GM21528 (cell line): ENCODE data around the gene PPP1R12C.
"Not testable (repeated sequence)": the region's sequence is repeated elsewhere in the genome, so short reads cannot be mapped to it uniquely, and the experiment has no call there.

Experiments
- ATAC-seq: cut with Tn5 transposase; IDR thresholded peaks from one replicate; pipeline ENCODE4 v1.9.1; 2021; ENCODE audit warnings: mild to moderate bottlenecking, moderate library complexity; ENCODE audit not compliant: unreplicated experiment, low FRiP score

PPP1R12C gene

DNA sequence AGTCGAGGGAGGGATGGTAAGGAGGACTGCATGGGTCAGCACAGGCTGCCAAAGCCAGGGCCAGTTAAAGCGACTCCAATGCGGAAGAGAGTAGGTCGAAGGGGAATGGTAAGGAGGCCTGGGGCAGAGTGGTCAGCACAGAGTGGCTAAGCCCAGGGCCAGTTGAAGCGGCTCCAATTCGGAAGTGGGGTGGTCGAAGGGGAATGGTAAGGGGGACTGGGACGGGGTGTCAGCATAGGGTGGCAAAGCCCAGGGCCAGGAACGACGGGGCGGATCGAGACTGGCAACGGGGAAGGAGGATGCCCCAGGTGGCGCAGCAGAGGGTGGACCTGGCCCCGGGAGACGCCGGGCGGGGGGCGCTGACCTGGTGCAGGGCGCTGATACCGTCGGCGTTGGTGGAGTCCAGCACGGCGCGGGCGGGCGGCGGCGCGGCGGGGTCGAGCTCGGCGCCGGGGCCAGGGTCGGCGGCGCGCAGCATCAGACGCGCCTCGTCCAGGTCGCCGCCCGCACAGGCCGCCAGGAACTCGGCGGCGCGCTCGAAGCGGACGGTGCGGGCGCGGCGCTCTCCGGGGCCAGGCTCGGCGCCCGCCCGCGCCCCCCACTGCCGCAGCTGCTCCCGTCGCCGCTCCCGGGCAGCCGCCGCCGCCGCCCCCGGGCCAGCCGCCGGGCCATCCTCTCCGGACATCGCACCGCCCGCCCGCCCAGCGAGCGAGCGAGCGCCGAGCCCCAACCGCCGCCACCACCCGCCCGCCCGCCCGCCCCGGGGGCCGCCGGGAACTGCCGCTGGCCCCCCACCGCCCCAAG lies at the start of gene PPP1R12C:
Gene PPP1R12C, minus strand, starts transcription at position 779 of the 804 bp plus-strand sequence. Its CDS starts 94 bp downstream, at position 685.
- peak; percentile 14 for ATAC-seq

DNA sequence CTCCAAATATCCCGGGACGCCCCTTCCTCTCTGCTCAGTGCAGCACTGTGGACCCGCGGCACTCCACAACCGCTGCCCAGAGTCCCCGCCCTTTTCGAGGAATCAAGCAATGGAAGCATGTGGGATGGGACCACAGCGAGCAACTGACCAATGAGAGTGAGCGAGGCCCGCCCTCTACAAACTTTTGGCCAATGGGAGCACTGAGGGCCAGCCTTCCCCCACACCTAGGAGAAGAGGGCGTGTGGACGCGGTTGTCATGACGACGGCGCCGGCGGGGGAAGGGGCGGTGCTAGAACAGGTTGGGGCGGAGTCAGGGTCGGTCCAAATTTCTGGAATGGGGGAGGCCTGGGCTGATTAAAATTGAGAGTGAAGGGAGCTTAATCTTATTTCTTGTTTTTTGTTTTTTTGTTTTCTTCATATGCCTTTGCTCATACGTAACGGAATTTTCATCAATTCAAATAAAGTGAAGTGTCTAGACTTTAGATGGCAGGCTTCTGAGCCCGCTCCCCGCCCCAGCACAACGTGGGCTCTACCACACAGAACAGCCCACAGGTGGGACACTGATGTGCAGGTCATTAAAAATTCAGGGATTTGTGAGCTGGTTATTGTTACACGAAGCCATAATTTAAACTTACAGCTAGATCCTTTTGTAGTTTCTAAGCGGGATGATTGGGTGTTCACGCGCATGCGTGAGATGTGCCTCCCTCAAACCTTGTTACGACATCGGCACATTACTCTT lies 49.3 kb upstream of the PPP1R12C start, which contains the start of gene DNAAF3:
Gene DNAAF3, minus strand, starts transcription at position 84 of the 739 bp plus-strand sequence. CDS start 200 bp downstream, outside the sequence.
- peak; percentile 79 for ATAC-seq

DNA sequence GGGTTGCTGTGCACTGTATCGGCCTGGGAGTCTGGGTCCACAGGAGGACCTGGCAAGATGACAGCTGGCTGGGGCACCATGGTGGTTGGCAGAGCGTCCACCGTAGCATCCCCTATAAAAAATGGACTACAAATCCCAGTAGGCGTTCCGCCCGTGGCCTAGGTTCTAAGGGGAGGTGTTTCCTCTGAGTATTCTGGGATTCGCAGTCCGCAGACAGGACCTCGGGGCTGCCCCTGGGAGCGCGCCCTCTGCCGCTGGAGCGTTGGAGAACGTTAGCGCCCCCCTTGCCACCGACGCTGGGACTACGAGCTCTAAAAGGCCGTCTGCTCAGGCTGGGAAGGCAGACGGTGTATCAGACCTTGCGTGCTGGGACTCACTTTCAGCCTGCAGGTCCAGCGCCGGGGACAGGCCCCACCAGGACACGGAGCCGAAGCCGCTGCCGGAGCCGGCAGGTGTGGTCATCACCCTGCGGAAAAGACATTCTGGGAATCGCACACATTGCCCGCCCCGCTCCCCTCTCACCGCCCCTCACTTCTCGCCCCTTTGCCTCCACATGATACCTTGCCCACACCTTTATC lies 48.6 kb upstream of the PPP1R12C start:
- no peak for ATAC-seq

DNA sequence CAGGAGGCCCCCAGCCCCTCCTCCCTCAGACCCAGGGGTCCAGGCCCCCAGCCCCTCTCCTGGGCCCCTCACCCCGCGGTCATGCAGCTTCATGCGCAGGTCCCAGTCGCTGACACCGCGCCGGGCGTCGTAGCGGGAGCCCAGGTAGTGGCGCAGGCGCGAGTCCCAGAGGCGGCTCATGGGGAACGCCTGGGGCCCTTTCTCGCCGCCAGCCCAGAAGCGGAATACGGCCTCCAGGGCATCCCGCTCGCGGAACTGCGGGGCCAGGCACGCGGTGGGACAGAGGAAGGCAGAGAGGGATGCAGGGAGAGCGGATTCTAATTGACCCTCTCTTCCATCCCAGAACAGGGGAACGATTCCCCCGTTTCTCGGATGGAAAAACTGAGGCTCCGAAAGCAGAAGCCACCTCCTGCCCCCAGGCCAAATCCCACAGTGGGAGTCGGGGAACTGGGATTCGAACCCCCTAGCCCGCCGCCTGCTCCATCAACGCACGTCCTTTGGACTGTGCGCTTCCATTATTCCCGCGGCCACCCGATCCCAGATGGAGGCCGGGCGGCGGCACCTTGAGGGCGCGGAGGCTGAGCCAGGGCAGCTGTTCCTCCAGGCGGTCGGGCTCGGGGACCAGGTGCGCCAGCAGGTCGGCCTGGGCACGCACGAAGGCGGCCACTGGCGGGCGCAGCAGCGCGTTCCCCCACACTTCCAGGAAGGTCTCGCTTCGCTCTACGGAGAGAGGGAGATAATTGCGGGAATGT lies 44.3 kb upstream of the PPP1R12C start:
- no peak for ATAC-seq

DNA sequence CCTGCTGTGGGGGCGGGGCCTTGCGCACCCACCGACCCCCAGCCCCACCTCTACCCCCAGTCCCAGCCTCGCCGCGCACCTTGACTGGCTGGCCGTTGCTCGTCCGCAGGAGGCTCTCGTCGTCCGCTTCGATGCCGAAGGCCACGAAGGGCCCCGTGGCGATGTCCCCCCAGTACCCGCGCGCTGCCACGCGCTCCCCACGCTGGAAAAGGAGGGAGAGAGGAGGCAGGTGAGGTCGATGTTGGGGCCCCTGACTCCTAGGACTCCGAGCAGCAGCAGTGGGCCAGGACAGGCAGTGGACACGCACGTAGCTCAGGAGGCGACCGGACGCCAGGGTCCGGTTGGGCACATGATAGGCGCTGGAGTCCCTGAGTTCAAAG lies 43.5 kb upstream of the PPP1R12C start:
- no peak for ATAC-seq

DNA sequence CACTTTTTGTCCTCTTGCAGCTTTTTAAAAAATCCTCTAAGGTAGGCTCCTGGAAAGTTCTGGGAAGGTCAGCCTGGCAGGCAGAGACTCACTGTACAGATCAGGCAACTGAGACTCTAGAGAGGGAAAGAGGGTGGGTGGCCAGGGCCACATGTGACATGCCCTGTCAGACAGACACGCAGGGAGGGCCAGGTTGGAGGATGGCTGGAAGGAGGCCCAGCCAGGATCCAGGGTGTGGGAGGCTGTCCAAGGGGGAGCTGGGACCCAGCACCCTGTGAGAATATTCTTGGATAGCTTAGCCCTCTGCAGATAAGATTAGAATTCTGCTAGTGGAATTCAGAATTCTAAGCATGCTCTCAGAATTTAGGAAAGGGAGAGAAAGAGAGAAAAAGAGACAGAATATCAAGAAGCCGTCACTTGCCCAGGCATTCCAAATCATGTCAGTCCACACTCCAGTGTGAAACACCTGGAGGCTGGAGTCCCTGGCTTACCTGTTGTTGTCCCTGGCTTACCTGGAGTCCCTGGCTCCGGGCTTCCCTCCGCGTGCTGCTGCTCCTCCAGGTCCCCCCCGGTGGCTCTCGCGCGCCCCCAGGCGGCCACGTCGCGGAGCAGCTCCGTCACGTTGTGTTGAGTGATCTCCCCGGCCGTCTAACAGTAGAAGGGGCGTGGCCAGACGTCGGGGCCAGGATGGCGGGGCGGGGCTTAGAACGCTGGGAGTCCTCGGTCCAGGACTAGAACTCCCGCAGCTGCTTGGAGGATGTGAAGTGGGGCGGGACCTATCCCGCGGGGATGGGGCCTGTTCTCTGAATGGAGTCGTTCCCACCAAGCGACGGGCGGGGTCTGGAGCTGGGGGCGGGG lies 42.9 kb upstream of the PPP1R12C start:
- no peak for ATAC-seq

DNA sequence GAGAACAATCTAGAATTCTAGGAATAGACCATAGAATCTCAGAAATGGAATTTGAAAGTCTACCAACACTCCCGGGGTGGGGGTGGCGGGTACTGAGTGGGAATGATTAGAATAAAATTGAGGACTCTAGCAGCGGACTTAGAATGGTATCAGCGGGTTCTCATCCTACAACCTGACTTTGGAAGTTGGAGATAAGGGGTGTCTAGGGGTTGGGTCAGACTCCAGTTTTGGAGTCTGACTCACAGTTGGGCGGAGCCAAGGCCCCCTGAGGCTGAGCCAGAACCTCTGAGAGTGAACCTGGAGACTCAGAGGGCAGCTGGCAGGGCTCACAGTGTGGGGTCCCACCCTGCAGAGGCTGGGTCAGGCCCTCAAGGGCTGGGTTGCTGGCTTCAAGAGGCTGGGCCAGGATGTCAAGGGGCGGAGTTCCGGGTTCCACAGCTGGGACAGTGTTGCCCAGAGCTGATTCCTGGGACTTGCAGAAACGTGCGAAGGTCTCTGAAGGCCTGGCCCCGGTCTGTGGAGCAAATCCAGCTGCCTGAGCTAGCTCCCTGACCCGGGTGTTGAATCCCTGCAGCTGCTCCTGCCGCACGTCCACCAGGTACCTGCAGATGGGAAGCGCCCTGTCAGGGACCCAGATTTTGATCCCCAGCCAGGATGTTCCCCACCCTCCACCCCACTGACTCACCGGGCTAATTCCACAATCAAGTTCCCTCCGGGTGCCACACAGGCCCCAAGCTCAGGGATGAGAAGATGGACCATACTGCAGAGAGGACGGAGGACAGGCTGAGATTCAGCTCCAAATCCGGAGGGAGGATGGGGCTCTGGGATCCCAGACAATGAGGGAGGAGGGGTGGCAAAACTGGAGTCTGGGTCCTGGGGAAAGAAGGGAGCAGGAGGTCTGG lies 41.7 kb upstream of the PPP1R12C start:
- ATAC-seq = no peak

DNA sequence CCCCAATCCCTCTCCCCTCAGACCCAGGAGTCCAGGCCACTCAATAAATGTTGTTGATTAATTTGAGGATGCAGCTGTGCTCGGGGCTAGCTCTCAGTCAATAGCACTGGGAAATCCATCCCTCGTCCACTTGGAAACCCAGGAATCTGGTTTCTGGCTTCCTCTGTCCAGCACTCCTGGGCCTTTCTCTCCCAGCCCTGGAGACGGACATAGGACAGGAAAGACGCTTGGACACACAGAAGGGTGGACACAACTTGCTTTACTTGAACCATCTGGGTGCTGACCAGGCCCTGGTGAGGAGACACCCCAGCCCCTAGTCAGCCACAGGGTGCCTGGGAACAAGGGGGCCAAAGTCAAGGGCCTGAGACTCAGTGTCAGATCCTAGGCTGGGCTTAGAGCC lies 41.0 kb upstream of the PPP1R12C start:
- no peak for ATAC-seq

DNA sequence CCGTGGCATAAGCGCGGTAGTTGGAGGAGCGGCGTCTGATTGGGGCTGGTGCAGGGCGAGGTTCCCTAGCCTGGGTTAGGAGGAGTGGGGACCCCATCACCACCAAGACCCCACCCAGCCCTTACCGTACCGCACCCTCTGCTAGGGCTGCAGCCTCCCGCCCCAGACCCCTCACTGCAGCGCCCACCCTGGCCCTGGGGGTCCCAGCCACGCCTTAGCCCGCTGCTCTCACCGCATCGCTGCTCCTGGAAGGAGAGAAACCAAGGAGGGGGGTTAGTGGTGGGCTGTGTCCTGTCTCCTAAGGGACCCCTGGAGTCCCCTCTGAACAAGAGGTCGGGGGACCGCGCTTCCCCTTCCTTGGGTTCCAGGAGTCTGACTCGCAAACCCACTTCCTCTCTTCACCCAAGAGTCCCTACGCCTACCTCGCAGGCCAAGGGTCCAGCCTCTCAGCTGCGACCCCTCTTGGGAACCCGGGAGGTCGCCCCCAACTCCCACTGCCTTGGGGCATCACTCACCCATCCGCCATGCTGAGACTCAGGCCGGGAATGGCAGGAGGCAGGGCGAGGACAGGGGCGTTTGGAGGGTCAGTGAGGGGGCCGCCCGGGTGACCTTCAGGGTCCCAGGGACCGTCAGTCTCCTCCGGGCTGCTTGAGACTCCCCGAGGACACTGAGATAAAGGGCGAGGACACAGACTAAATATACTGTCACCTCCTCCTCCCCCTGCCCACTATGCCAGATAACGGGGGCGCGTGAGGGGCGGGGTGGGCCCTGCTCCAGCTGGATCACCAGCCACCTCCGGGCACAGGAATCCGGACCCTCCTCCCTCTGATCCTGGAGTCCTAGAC lies 39.8 kb upstream of the PPP1R12C start, which contains the start of gene TNNI3:
Gene TNNI3, minus strand, starts transcription at position 669 of the 845 bp plus-strand sequence. Its CDS starts 143 bp downstream, at position 526.
- ATAC-seq = no peak

DNA sequence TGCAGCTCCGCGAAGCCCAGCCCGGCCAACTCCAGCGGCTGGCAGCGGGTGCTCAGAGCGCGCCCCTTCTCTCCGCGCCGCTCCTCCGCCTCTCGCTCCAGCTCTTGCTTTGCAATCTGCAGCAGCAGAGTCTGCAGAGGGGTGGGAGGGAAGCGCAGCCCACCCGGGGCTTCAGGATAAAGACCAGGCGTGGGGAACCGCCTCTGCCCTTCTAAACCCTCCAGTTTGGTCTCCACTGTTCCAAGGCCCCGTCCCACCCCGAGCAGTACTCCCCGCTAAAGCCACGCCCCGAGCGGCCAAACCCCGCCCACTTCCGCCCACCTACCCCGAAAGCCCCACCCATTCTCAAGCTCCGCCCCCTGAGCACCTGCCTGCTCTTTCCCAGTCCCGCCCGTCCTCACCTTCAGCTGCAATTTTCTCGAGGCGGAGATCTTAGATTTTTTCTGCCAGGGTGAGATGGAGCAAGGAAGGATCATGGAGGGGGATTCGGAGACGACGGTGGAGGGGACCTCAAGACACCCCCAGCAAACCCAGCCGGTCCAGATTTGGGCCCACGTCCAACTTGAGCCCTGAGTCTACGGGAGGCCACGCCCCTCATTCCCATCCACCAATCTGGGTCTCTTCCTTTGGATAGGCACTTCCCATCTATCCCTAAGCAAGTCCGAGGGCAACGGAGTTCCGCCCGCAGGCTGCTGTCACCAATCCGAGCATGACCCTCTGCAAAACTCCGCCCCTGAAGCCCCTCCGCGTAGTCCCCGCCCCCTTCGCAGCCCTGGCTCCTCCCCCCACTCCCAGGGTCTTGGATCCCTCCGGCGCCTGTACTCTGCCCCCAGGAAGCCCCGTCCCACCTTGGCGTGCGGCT lies 39.0 kb upstream of the PPP1R12C start:
- no peak for ATAC-seq

DNA sequence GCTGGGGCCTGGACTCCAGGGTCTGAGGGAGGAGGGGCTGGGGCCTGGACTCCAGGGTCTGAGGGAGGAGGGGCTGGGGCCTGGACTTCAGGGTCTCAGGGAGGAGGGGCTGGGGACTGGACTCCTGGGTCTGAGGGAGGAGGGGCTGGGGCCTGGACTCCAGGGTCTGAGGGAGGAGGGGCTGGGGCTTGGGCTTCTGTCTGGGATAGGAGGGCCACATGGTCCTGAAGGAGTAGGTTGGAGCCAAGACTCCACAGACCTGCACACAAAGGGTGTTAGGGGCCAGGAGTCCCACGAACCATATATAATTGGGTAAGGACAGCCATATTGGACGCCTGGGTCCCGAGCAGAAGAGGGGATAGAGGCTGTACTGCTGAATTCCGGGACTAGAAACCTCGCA lies 38.3 kb upstream of the PPP1R12C start:
- not testable (repeated sequence) for ATAC-seq

DNA sequence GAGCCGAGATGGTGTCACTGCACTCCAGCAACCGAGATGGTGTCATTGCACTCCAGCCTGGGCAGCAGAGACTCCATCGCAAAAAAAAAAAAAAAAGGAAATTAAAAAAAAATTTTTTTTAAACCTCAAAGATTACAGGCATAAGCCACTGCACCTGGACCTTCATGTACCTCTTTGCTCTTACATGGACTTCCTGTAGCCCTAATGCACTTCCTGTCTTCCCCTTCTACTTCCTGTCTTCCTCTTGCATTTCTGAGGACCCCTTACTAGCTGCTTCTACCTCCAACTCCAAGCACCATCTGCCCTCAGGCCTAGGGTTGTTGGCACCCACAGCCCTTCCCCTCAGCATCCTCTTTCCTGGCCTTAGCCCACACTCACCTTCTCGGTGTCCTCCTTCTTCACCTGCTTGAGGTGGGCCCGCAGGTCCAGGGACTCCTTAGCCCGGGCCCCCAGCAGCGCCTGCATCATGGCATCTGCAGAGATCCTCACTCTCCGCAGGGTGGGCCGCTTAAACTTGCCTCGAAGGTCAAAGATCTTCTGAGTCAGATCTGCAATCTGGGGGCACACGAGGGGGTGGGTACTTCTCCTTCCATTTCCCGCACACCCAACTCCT lies 36.3 kb upstream of the PPP1R12C start:
- no peak for ATAC-seq

DNA sequence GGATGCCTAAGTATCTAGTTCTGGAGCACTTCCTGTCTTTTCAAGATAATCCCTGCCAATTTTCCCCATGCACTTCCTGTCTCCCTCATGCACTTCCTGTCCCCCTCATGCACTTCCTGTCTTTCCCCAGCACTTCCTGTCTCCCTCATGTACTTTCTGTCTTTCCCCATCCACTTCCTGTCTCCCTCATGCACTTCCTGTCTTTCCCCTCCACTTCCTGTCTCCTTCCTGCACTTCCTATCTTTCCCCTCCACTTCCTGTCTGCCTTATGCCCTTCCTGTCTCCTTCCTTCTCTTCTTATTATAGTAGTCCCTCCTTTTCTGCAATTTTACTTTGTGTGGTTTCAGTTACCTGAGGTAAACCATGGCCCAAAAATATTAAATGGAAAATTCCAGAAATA lies 34.6 kb upstream of the PPP1R12C start:
- no peak for ATAC-seq

DNA sequence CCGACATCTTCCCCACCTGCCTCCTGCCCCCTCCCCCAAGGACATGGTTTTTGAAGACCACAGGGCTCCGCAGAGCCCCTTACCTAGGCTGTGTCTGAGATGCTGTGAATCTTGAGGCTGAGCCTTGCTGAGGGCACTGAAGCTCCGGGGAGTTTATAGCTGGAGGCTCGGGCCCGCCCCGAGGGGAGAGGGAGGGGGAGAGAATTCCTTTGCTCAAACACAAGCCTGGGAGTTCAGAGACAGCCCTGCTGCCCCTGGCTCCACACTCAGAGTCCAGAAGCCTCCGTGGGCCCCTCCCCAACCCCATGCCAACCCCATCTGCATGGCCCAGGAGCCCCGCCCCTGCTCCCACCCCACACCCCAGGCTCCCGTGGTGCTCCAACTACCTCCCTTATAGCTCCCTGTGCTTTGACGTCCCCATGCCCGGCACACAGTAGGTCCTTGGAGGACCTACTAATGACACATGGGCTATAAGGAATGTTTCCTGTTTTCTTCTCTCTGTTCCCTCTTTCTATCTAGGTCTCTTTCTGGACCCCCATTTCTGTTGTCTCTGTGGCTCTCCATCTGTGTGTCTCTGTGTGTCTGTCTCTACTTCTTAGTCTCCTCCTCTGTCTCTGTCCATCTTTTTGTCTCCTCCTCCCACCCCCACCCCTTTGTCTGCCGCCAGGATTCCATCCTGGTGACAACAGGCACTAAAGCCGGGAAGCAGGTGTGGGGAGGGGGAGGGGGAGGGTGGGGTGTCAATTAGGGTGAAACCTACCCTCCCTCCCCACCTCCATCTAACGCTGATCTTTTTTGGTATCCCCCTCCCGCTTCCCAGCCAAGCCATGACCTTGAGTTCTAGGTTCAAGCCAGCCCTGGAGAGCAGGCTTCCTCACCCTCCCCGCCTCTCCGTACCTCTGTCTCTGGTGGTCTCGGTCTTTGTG lies 31.9 kb upstream of the PPP1R12C start, which contains the start of gene TNNT1:
Gene TNNT1, minus strand, starts transcription at position 129 of the 926 bp plus-strand sequence. CDS start 2,049 bp downstream, outside the sequence.
- no peak for ATAC-seq
